ENCODE measurements around the gene PCGF3. TPM values are rescaled to one million over a fixed set of nuclear protein-coding genes. Genes with fewer than 3 reads are reported as not detected.

PCGF3 gene
- total RNA-seq, 4 donors from 2014 or later = 17.7 to 80.6 (median 53.4) TPM

DNA sequence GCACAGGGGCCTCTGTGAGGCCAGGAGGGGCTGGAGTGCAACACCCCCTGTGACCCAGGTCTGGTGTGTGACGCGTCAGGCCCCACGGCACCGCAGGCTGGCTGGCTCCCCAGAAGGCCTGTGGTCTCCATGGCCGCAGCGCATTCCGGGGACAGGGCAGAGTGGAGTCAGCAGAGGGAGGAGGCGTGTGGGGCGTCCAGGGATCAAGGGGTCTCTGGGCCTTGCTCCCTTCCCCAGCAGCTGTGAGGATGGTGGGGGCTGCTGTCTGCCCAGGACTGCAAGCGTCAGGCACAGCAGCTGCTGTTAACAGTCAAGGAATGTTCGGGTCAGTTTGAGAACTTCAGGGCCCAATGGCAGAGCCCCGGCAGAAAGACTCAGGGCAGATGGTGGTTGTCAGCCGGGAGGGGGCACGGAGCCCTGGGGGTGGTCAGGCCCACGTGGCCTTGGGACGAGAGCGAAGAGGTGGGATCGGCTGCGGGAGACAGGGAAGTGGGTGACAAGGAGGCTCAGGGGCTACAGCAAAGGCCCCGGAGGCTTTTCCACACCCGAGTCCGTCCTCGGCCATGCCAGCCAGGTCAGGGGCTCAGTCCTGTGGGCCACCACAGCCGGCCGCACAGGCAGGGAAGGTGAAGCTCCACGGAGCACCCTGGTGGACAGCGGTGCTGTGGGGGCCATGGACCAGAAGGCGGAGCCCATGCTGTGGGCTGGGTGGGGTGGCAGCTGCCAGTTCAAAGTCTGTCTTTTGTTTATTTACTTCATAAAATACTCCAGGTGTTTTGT lies 18.3 kb downstream of the PCGF3 start:
- intact Hi-C loops (cut with DNase I; ENCODE audit: low total_unique reads) = no loop called here
- TF ChIP-seq, protein P1, sequence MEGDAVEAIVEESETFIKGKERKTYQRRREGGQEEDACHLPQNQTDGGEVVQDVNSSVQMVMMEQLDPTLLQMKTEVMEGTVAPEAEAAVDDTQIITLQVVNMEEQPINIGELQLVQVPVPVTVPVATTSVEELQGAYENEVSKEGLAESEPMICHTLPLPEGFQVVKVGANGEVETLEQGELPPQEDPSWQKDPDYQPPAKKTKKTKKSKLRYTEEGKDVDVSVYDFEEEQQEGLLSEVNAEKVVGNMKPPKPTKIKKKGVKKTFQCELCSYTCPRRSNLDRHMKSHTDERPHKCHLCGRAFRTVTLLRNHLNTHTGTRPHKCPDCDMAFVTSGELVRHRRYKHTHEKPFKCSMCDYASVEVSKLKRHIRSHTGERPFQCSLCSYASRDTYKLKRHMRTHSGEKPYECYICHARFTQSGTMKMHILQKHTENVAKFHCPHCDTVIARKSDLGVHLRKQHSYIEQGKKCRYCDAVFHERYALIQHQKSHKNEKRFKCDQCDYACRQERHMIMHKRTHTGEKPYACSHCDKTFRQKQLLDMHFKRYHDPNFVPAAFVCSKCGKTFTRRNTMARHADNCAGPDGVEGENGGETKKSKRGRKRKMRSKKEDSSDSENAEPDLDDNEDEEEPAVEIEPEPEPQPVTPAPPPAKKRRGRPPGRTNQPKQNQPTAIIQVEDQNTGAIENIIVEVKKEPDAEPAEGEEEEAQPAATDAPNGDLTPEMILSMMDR (IDR thresholded peaks at IDR 0.05) = no peak
- TF ChIP-seq POLR2A (IDR thresholded peaks at IDR 0.05) = no peak
- Histone ChIP-seq H3K4me3 (no peak overlapping the region), H3K27ac (no peak overlapping the region), H3K36me3 (no peaks in the 10 kb centered on the region), H3K4me1 (peaks cover 0 to 9% of the 10 kb centered on the region in 2 donors), H3K9me3 (no peaks in the 10 kb centered on the region), H3K27me3 (no peaks in the 10 kb centered on the region)
- no peak for DNase-seq

DNA sequence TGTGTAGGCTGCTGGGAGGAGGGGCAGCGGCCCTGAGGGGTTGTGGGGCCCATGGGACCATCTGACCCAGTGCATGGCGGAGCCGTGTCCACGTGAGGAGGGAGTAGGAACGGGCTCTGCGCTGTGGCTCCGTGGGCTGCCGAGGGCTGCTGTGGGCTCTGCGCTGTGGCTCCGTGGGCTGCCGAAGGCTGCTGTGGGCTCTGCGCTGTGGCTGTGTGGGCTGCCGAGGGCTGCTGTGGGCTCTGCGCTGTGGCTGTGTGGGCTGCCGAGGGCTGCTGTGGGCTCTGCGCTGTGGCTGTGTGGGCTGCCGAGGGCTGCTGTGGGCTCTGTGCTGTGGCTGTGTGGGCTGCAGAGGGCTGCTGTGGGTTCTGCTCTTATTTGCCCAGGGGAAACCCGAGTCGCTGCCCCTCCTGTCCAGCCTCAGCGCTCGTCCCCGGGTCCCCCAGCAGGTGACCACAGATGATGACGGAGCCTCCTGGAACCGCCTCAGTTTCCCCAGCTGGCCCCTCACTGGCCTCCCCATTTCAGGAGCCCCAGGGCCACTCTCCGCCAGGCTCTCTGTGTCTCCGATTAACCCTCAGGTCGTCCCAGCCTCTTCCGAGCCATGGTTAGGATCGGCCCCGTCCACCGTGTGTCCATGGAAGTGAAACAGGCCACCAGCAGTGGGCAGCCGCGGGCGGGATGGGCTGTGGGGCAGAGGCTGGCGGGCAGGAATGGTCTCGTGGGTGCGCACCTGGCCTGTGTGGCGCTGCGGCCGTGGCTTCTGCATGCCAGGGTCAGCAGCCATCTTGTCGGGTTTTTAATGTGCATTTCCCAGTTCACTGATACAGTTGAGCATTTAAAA lies 20.0 kb downstream of the PCGF3 start:
- Histone ChIP-seq H3K4me3 (no peak overlapping the region), H3K9me3 (no peaks in the 10 kb centered on the region), H3K27me3 (no peaks in the 10 kb centered on the region), H3K36me3 (no peaks in the 10 kb centered on the region), H3K27ac (no peak overlapping the region), H3K4me1 (peaks cover 0 to 9% of the 10 kb centered on the region in 2 donors)
- no peak for TF ChIP-seq POLR2A (IDR thresholded peaks at IDR 0.05)
- TF ChIP-seq, protein P1 (IDR thresholded peaks at IDR 0.05) = no peak
- intact Hi-C loops (cut with DNase I; ENCODE audit: low total_unique reads) = no loop called here
- no peak for DNase-seq

DNA sequence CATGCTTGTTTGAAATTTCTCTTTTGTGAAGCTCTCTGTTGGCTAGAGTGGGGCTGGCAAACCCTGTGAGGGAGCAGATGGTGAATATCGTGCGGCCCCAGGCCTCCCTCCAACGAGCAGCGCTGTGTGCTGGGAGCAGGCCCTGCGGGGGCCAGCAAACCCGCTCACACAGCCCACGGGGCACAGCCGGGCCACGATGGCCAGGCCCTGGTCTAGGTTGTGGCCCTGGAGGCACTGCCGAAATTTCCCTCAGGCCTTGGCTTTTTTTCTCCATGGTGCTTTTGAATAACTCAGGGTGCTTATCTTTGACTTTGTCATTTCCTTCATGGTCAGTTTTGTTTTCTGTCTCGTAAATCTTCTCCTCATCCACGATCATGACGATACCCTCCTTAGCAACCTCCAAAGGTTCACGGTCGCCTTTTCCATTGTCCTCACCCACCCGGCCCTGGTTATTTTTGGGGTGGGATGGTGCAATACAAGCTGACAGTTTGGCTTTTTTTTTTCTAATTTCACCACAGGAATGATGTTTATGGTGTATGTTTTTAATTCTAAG lies 20.7 kb downstream of the PCGF3 start:
- Histone ChIP-seq H3K27ac (peak overlapping the region in 1 of 2 donors; percentile 22), H3K4me1 (peaks cover 0 to 5% of the 10 kb centered on the region in 2 donors), H3K9me3 (no peaks in the 10 kb centered on the region), H3K36me3 (no peaks in the 10 kb centered on the region), H3K4me3 (peak overlapping the region in 1 of 2 donors; percentile 9), H3K27me3 (no peaks in the 10 kb centered on the region)
- intact Hi-C loops (cut with DNase I; ENCODE audit: low total_unique reads) = no loop called here
- no peak for DNase-seq
- TF ChIP-seq, protein P1 (IDR thresholded peaks at IDR 0.05) = no peak
- TF ChIP-seq POLR2A (IDR thresholded peaks at IDR 0.05) = no peak

DNA sequence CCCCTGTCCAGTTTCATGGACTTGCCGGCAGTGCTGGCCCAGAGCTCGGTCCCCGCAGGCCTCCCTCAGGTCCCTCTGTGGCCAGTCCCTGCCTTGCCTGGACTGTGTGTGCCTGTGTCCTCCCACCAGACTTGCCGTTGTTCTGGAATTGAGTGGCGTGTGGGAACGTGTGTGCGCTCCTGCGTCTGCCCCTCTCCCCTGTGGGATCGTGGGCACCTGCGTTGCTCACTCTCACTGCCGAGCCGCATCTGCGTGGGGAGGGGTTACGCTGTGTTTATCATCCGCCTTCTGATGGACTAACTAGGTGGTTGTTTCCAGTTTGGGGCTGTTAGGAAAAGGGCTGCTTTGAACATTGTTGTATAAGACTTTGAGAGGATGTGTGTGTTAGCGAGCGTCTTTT lies 21.2 kb downstream of the PCGF3 start:
- Histone ChIP-seq H3K4me1 (peaks cover 0 to 3% of the 10 kb centered on the region in 2 donors), H3K4me3 (peak overlapping the region in 1 of 2 donors; percentile 9), H3K27ac (no peak overlapping the region), H3K27me3 (no peaks in the 10 kb centered on the region), H3K9me3 (no peaks in the 10 kb centered on the region), H3K36me3 (no peaks in the 10 kb centered on the region)
- TF ChIP-seq, protein P1 (IDR thresholded peaks at IDR 0.05) = no peak
- TF ChIP-seq POLR2A (IDR thresholded peaks at IDR 0.05) = no peak
- intact Hi-C loops (cut with DNase I; ENCODE audit: low total_unique reads) = no loop called here
- no peak for DNase-seq

All from uterus (tissue), 4 donors.